K562 (cell line): ENCODE results near the gene CYP2C8. TPM values are rescaled to one million over a fixed set of nuclear protein-coding genes. Genes with fewer than 3 reads are reported as not detected.
"Not testable (repeated sequence)": the region's sequence is repeated elsewhere in the genome, so short reads cannot be mapped to it uniquely, and the experiment has no call there.

ENCODE experiments used
- ATAC-seq: fragments of 200-7000 bp; cut with Tn5 transposase; 3 replicates; pipeline ENCODE4 v1.9.1; 2020; ENCODE audit warnings: moderate library complexity
- BruUV-seq: library from RNA; stranded (reverse); fragments of 400-500 nt; replicated peaks from 2 replicates; lab custom pipeline; 2021; lab: Mats Ljungman, UMichigan
- CTCF ChIA-PET: fragments of 300-600 bp; formaldehyde crosslinking; extraction: SDS; loops from one replicate; lab custom pipeline; 2021; ENCODE audit warnings: low intra/inter-chr PET ratio; lab: Yijun Ruan, JAX
- POLR2A ChIA-PET: fragments of 300-600, 350-650 bp; sonication (Branson Sonifier 250); formaldehyde crosslinking; extraction: SDS; loops from one replicate; lab custom pipeline; 2021; ENCODE audit warnings: antibody characterized with exemption, inconsistent platforms; lab: Yijun Ruan, JAX
- DNase-seq, 4 experiments: peaks; one replicate each; pipeline versions ENCODE4 v3.0.0 to v3.0.0-alpha.2; 2011 to 2018; ENCODE audit warnings: low spot score in 3 of 4, mixed read lengths in 3 of 4; ENCODE audit errors: extremely low read depth in 1 of 4
- FAIRE-seq: peaks from 2 replicates; lab custom pipeline; 2011; peaks lifted over from hg19 to GRCh38; lab: Jason Lieb, UNC
- H2AFZ ChIP-seq: 2 replicates; pipeline ENCODE4 v1.6.0; 2011; ENCODE audit warnings: low read depth, low read length, control low read depth, inconsistent platforms
- H3K27ac ChIP-seq: fragments of 200-600 bp; 3 replicates; pipeline ENCODE4 v1.8.0; 2011; ENCODE audit warnings: low read depth, mild to moderate bottlenecking, control low read depth, inconsistent platforms, low read length, moderate library complexity, mixed read lengths; ENCODE audit errors: extremely low read depth
- H3K27me3 ChIP-seq, 2 experiments: fragments of 300-600 bp in 1 of 2; 2 replicates in 1 of 2; 3 replicates in 1 of 2; pipeline versions ENCODE4 v1.6.0 to v1.8.0; 2011; ENCODE audit warnings: inconsistent platforms in 2 of 2, low read length in 2 of 2, mild to moderate bottlenecking in 1 of 2, mixed read lengths in 1 of 2, moderate library complexity in 1 of 2; ENCODE audit not compliant: control insufficient read depth in 2 of 2, insufficient read depth in 2 of 2
- H3K36me3 ChIP-seq: fragments of 300-600 bp; 3 replicates; pipeline ENCODE4 v1.8.0; 2011; ENCODE audit warnings: mild to moderate bottlenecking, low read length, inconsistent platforms; ENCODE audit not compliant: control insufficient read depth, insufficient read depth
- H3K4me1 ChIP-seq, 2 experiments: fragments of 200-600 bp in 1 of 2; replicated peaks in 1 of 2; 2 replicates in 1 of 2; 3 replicates in 1 of 2; pipeline versions ENCODE4 v1.5.1 to v1.8.0; 2011; ENCODE audit warnings: inconsistent platforms in 2 of 2, low read length in 2 of 2, mild to moderate bottlenecking in 1 of 2, mixed read lengths in 1 of 2, moderate library complexity in 1 of 2; ENCODE audit not compliant: control insufficient read depth in 2 of 2, insufficient read depth in 2 of 2
- H3K4me2 ChIP-seq: 2 replicates; pipeline ENCODE4 v1.6.1; 2011; ENCODE audit warnings: low read length, control low read depth, inconsistent platforms, mixed read lengths; ENCODE audit not compliant: insufficient read depth
- H3K4me3 ChIP-seq: fragments of 200-600 bp; sonication (generic), shearing (Covaris generic); 2 replicates; pipeline ENCODE4 v1.5.1; 2016; ENCODE audit warnings: control low read depth, inconsistent platforms
- H3K79me2 ChIP-seq: fragments of 200-600 bp; 3 replicates; pipeline ENCODE4 v1.8.0; 2011; ENCODE audit warnings: low read length, inconsistent platforms; ENCODE audit not compliant: control insufficient read depth, insufficient read depth
- H3K9ac ChIP-seq, 2 experiments: 2 replicates each; pipeline versions ENCODE4 v1.6.0 to v1.6.1; 2011; ENCODE audit warnings: low read depth in 2 of 2, low read length in 2 of 2, control low read depth in 1 of 2, inconsistent platforms in 1 of 2, mild to moderate bottlenecking in 1 of 2, mixed read lengths in 1 of 2; ENCODE audit not compliant: insufficient read depth in 1 of 2
- H3K9me1 ChIP-seq: one replicate; pipeline ENCODE4 v1.6.0; 2011; ENCODE audit warnings: inconsistent platforms, mild to moderate bottlenecking, low read length, moderate library complexity; ENCODE audit not compliant: control insufficient read depth, insufficient read depth
- H3K9me3 ChIP-seq: replicated peaks from 2 replicates; pipeline ENCODE4 v1.5.1; 2011; ENCODE audit warnings: low read depth, low read length, inconsistent platforms; ENCODE audit not compliant: control insufficient read depth, insufficient read depth
- H4K20me1 ChIP-seq: replicated peaks from 2 replicates; pipeline ENCODE4 v1.6.1; 2011; ENCODE audit warnings: low read length, inconsistent platforms, mixed read lengths; ENCODE audit not compliant: control insufficient read depth, insufficient read depth
- ARID1B ChIP-seq: fragments of 450-650 bp; IDR thresholded peaks from 2 replicates; pipeline ENCODE4 v1.6.1; 2016; ENCODE audit warnings: antibody characterized with exemption, mild to moderate bottlenecking, inconsistent platforms
- WGBS: fragments of 100-300 bp; shearing (Covaris generic); methylation state at CpG from one replicate; pipeline ENCODE4 v1.1.6; 2016; ENCODE audit warnings: low coverage, mixed read lengths; ENCODE audit not compliant: insufficient coverage; ENCODE audit errors: missing lambda C conversion rate; 5-methylcytosine and 5-hydroxymethylcytosine counted together
- in situ Hi-C: fragments of 300-500 bp; cut with MboI; formaldehyde crosslinking; loops from 4 replicates; pipeline ENCODE4 v1.15.0; 2018; ENCODE audit warnings: inconsistent platforms, mixed read lengths
- intact Hi-C: fragments of 100-400 bp; cut with micrococcal nuclease; formaldehyde crosslinking; loops from 2 replicates; pipeline ENCODE4 v1.14.2; 2022
- polyA plus RNA-seq, 8 experiments: library from polyadenylated mRNA; depleted of rRNA in 4 of 8; stranded (reverse) in 5 of 8; unstranded in 3 of 8; fragments of >200 nt; fragmentation: Nextera tagmentation in 2 of 8; fragmentation: Illumina TruSeq in 1 of 8; extraction: Ambion mirVana in 2 of 8; extraction: Trizol in 1 of 8; gene quantifications; 2 replicates each; pipeline versions ENCODE4 v1.2.1 to v1.2.3, GENCODE V29; 2011 to 2014; ENCODE audit warnings: inconsistent platforms in 1 of 8, missing spikeins in 1 of 8
- total RNA-seq, 7 experiments: library from RNA; depleted of rRNA in 6 of 7; stranded (reverse); fragments of >200 nt in 6 of 7; fragmentation: Illumina TruSeq in 2 of 7; extraction: Trizol in 2 of 7; gene quantifications; 2 replicates each; pipeline versions ENCODE4 v1.2.1 to v1.2.3, GENCODE V29; 2011 to 2021; ENCODE audit warnings: low replicate concordance in 1 of 7
- TF ChIP-seq, protein P1 (sequence below): fragments of 450-650 bp; IDR thresholded peaks from 2 replicates; pipeline ENCODE4 v1.6.1; 2016; ENCODE audit warnings: low read depth

CYP2C8 gene
- total and polyA plus RNA-seq, 9 of the 15 experiments (the other 6 are each of a cell fraction or from before 2014, with no cell fraction given): 0.06 to 0.16 (median 0.10) TPM; not detected in 5

DNA sequence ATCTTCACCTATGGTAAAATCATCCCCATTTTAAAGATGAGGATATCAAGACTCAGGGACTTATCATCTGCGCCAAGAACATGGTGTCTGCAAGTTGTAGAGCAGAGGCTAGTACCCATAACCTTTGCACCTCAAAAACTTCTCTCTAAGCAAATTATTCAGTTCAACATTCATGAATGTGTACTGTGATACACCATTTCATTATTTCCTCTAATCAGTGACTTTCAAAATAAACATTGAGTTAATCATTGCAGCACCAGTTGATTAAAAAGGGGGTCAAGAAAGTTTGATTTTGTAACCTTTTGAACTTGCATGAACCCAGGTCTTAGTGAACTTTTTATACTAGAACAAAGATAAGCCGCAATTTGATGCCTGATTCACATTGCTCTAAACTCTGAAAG, 47.6 kb upstream of the CYP2C8 start (continued):
- TF ChIP-seq, protein P1, sequence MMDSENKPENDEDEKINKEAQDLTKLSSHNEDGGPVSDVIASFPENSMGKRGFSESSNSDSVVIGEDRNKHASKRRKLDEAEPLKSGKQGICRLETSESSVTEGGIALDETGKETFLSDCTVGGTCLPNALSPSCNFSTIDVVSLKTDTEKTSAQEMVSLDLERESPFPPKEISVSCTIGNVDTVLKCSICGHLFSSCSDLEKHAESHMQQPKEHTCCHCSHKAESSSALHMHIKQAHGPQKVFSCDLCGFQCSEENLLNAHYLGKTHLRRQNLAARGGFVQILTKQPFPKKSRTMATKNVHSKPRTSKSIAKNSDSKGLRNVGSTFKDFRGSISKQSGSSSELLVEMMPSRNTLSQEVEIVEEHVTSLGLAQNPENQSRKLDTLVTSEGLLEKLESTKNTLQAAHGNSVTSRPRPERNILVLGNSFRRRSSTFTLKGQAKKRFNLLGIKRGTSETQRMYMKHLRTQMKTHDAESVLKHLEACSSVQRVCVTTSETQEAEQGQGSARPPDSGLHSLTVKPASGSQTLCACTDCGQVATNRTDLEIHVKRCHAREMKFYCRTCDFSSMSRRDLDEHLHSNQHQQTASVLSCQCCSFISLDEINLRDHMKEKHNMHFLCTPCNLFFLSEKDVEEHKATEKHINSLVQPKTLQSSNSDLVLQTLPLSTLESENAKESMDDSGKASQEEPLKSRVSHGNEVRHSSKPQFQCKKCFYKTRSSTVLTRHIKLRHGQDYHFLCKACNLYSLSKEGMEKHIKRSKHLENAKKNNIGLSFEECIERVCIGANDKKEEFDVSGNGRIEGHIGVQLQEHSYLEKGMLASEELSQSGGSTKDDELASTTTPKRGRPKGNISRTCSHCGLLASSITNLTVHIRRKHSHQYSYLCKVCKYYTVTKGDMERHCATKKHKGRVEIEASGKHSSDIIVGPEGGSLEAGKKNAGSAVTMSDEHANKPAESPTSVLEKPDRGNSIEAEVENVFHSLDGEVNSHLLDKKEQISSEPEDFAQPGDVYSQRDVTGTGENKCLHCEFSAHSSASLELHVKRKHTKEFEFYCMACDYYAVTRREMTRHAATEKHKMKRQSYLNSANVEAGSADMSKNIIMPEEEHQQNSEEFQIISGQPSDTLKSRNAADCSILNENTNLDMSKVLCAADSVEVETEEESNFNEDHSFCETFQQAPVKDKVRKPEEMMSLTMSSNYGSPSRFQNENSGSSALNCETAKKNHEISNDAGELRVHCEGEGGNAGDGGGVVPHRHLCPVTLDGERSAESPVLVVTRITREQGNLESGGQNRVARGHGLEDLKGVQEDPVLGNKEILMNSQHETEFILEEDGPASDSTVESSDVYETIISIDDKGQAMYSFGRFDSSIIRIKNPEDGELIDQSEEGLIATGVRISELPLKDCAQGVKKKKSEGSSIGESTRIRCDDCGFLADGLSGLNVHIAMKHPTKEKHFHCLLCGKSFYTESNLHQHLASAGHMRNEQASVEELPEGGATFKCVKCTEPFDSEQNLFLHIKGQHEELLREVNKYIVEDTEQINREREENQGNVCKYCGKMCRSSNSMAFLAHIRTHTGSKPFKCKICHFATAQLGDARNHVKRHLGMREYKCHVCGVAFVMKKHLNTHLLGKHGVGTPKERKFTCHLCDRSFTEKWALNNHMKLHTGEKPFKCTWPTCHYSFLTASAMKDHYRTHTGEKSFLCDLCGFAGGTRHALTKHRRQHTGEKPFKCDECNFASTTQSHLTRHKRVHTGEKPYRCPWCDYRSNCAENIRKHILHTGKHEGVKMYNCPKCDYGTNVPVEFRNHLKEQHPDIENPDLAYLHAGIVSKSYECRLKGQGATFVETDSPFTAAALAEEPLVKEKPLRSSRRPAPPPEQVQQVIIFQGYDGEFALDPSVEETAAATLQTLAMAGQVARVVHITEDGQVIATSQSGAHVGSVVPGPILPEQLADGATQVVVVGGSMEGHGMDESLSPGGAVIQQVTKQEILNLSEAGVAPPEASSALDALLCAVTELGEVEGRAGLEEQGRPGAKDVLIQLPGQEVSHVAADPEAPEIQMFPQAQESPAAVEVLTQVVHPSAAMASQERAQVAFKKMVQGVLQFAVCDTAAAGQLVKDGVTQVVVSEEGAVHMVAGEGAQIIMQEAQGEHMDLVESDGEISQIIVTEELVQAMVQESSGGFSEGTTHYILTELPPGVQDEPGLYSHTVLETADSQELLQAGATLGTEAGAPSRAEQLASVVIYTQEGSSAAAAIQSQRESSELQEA: no peak
- TF ChIP-seq ARID1B: no peak

DNA sequence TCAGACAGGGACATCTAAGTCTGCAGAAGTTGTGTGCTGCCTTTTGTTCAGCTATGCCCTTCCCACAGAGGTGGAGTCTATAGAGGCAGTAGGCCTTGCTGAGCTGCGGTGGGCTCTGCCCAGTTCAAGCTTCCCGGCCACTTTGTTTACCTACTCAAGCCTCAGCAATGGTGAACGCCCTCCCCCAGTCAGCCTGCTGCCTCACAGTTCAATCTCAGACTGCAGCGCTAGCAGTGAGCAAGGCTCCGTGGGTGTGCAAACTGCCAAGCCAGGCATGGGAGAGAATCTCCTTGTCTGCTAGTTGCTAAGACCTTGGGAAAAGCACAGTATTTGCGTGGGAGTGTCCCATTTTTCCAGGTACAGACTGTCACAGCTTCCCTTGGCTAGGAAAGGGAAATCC, 41.5 kb upstream of the CYP2C8 start:
- ATAC-seq, BruUV-seq, H3K36me3 ChIP-seq, H3K27ac ChIP-seq, H3K9ac ChIP-seq, H3K79me2 ChIP-seq, H3K9me3 ChIP-seq, CTCF ChIA-PET, H3K27me3 ChIP-seq, POLR2A ChIA-PET, H2AFZ ChIP-seq, H3K4me2 ChIP-seq, DNase-seq, H3K9me1 ChIP-seq, in situ Hi-C loops, H4K20me1 ChIP-seq, FAIRE-seq, H3K4me3 ChIP-seq, H3K4me1 ChIP-seq, intact Hi-C loops: not testable (repeated sequence)
- 0% methylated on average over 6 of the region's 6 CpGs for WGBS
